SK-N-SH treated with all-trans-retinoic acid at 6 μM for 48 hours (cell line): ENCODE data around the gene MLXIP.

ENCODE experiments used
- ATAC-seq: fragments of 200-7000 bp; cut with Tn5 transposase; 3 replicates; pipeline ENCODE4 v1.9.1; 2020; ENCODE audit warnings: mild to moderate bottlenecking, moderate library complexity
- ARNTL ChIP-seq: fragments of 450-650 bp; formaldehyde crosslinking; IDR thresholded peaks from 2 replicates; pipeline ENCODE4 v1.5.0; 2020; ENCODE audit warnings: low read depth, mild to moderate bottlenecking, moderate library complexity, borderline replicate concordance
- BACH2 ChIP-seq: fragments of 250-450 bp; sonication (Bioruptor Pico); IDR thresholded peaks from 2 replicates; pipeline ENCODE4 v1.9.0; 2021; ENCODE audit warnings: mild to moderate bottlenecking, borderline replicate concordance
- ESRRG ChIP-seq: fragments of 250-450 bp; sonication (Bioruptor Pico); IDR thresholded peaks from 2 replicates; pipeline ENCODE4 v1.6.1; 2021; ENCODE audit warnings: mild to moderate bottlenecking
- GLIS3 ChIP-seq: fragments of 250-450 bp; sonication (Bioruptor Pico); IDR thresholded peaks from 2 replicates; pipeline ENCODE4 v1.5.0; 2020; ENCODE audit warnings: mild to moderate bottlenecking, moderate library complexity
- ISL1 ChIP-seq: fragments of 250-450 bp; sonication (Bioruptor Pico); IDR thresholded peaks from 2 replicates; pipeline ENCODE4 v2.1.2; 2022; ENCODE audit warnings: mild to moderate bottlenecking, moderate library complexity
- OSR1 ChIP-seq: fragments of 250-450 bp; sonication (Bioruptor Pico); IDR thresholded peaks from 2 replicates; pipeline ENCODE4 v1.8.0; 2022; ENCODE audit warnings: moderate library complexity, mild to moderate bottlenecking, inconsistent platforms
- PATZ1 ChIP-seq: fragments of 250-450 bp; sonication (Bioruptor Pico); IDR thresholded peaks from 2 replicates; pipeline ENCODE4 v1.8.0; 2020; ENCODE audit warnings: mild to moderate bottlenecking, moderate library complexity, borderline replicate concordance
- POU6F1 ChIP-seq: fragments of 250-450 bp; sonication (Bioruptor Pico); IDR thresholded peaks from 2 replicates; pipeline ENCODE4 v1.8.0; 2021; ENCODE audit warnings: low read depth, mild to moderate bottlenecking, moderate library complexity, borderline replicate concordance
- PPARA ChIP-seq: fragments of 250-450 bp; sonication (Bioruptor Pico); IDR thresholded peaks from 2 replicates; pipeline ENCODE4 v1.5.0; 2020; ENCODE audit warnings: mild to moderate bottlenecking, borderline replicate concordance
- SNAI2 ChIP-seq: fragments of 250-450 bp; sonication (Bioruptor Pico); IDR thresholded peaks from 2 replicates; pipeline ENCODE4 v1.5.0; 2020; ENCODE audit warnings: mild to moderate bottlenecking, moderate library complexity
- TCF4 ChIP-seq: fragments of 250-450 bp; sonication (Bioruptor Pico); IDR thresholded peaks from 2 replicates; pipeline ENCODE4 v1.8.0; 2021; ENCODE audit warnings: mild to moderate bottlenecking, moderate library complexity, borderline replicate concordance
- TOX ChIP-seq: fragments of 250-450 bp; sonication (Bioruptor Pico); IDR thresholded peaks from 2 replicates; pipeline ENCODE4 v1.8.0; 2021; ENCODE audit warnings: mild to moderate bottlenecking, moderate library complexity, borderline replicate concordance
- TSHZ2 ChIP-seq: fragments of 250-450 bp; sonication (Bioruptor Pico); IDR thresholded peaks from 2 replicates; pipeline ENCODE4 v1.5.0; 2020; ENCODE audit warnings: mild to moderate bottlenecking, moderate library complexity
- ZC3H10 ChIP-seq: fragments of 250-450 bp; sonication (Bioruptor Pico); IDR thresholded peaks from 2 replicates; pipeline ENCODE4 v1.5.1; 2021; ENCODE audit warnings: mild to moderate bottlenecking, moderate library complexity
- ZFP3 ChIP-seq: fragments of 250-450 bp; sonication (Bioruptor Pico); IDR thresholded peaks from 2 replicates; pipeline ENCODE4 v1.5.0; 2020; ENCODE audit warnings: mild to moderate bottlenecking, moderate library complexity
- ZFP30 ChIP-seq: fragments of 450-650 bp; formaldehyde crosslinking; IDR thresholded peaks from 2 replicates; pipeline ENCODE4 v1.5.0; 2022; ENCODE audit warnings: mild to moderate bottlenecking, moderate library complexity
- ZNF565 ChIP-seq: fragments of 450-650 bp; formaldehyde crosslinking; conservative IDR thresholded peaks from 2 replicates; pipeline ENCODE4 v1.5.0; 2020; ENCODE audit warnings: low read depth, mild to moderate bottlenecking, moderate library complexity
- ZNF70 ChIP-seq: fragments of 450-650 bp; formaldehyde crosslinking; IDR thresholded peaks from 2 replicates; pipeline ENCODE4 v1.5.0; 2020; ENCODE audit warnings: mild to moderate bottlenecking, moderate library complexity
- ZNF8 ChIP-seq: fragments of 450-650 bp; formaldehyde crosslinking; IDR thresholded peaks from 2 replicates; pipeline ENCODE4 v1.5.0; 2020; ENCODE audit warnings: mild to moderate bottlenecking, moderate library complexity

The MLXIP gene

GRCh38 chr12:122097584-122097926, 19.0 kb downstream of the MLXIP start:
- TF ChIP-seq ISL1 (no peak), TOX (no peak), BACH2 (no peak), PATZ1 (CRISPR knock-in tag) (no peak), TCF4 (no peak), POU6F1 (CRISPR knock-in tag) (no peak), ZFP30 (CRISPR knock-in tag) (no peak), ZNF70 (no peak), ZC3H10 (CRISPR knock-in tag) (no peak), TSHZ2 (CRISPR knock-in tag) (no peak)
- ATAC-seq, result peak; percentile 43

- no peak for TF ChIP-seq GLIS3
- no peak for TF ChIP-seq ZC3H10 (CRISPR knock-in tag)
- TF ChIP-seq TSHZ2 (CRISPR knock-in tag), result 0 out of 2 replicates have a peak, but pooled peaks have one; percentile 26
- TF ChIP-seq ZNF70, result no peak
- TF ChIP-seq, all 23 proteins: peak for 1
- peak; percentile 82 for ATAC-seq
Measured at GRCh38 chr12:122097927-122098756, 19.6 kb downstream of the MLXIP start.

- no peak for ATAC-seq
- TF ChIP-seq ZC3H10 (CRISPR knock-in tag) (no peak), ZNF70 (no peak), TCF4 (no peak), PPARA (CRISPR knock-in tag) (no peak), ESRRG (no peak), SNAI2 (no peak), ZNF8 (CRISPR knock-in tag) (no peak), PATZ1 (CRISPR knock-in tag) (no peak), ZNF565 (CRISPR knock-in tag) (no peak), OSR1 (CRISPR knock-in tag) (no peak), ARNTL (CRISPR knock-in tag) (no peak), BACH2 (no peak), GLIS3 (no peak), ZFP3 (CRISPR knock-in tag) (no peak), POU6F1 (CRISPR knock-in tag) (no peak)
- TF ChIP-seq, all 23 proteins: peak for 0
Measured at GRCh38 chr12:122099280-122099749, 20.8 kb downstream of the MLXIP start.
